Measurements from ENCODE around the gene SF3B2.
"Not testable (repeated sequence)": the region's sequence is repeated elsewhere in the genome, so short reads cannot be mapped to it uniquely, and the experiment has no call there.

Gene SF3B2, protein sequence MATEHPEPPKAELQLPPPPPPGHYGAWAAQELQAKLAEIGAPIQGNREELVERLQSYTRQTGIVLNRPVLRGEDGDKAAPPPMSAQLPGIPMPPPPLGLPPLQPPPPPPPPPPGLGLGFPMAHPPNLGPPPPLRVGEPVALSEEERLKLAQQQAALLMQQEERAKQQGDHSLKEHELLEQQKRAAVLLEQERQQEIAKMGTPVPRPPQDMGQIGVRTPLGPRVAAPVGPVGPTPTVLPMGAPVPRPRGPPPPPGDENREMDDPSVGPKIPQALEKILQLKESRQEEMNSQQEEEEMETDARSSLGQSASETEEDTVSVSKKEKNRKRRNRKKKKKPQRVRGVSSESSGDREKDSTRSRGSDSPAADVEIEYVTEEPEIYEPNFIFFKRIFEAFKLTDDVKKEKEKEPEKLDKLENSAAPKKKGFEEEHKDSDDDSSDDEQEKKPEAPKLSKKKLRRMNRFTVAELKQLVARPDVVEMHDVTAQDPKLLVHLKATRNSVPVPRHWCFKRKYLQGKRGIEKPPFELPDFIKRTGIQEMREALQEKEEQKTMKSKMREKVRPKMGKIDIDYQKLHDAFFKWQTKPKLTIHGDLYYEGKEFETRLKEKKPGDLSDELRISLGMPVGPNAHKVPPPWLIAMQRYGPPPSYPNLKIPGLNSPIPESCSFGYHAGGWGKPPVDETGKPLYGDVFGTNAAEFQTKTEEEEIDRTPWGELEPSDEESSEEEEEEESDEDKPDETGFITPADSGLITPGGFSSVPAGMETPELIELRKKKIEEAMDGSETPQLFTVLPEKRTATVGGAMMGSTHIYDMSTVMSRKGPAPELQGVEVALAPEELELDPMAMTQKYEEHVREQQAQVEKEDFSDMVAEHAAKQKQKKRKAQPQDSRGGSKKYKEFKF

GRCh38 chr11:66051766-66052663 is at the start of gene SF3B2:
TSS of gene SF3B2 (plus strand) at chr11:66052364. CDS start at chr11:66052385, 21 bp downstream.
- DNase-seq: peak; percentile 83

DNA sequence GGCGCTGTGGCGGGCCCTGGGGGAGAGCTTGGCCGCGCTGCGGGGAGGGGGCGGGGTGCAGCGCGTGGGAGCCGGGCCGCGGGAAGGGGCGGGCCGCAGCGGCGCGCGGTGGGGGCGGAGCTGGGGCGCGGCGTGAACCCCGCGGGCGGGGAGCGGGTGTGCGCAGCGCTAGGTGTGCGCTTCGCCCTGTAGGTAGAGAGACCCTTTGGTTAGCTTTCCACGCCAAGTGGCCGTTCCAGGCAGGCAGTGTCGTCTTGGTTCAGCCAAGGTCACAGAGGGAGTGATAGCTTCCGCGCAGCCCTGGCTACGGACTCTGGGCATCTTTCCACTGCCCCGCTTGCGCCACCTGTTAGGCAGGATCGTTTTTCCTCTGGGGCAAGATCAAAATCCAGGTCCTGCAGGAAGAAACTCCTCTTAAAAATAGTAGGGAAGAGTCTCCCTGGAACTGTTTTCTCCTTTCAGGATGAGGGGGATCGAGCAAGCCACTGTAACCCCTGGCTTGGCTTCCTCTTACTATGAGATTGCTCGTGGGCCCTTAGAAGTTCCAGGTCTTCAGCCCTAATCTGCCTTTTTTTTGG is 49.4 kb upstream of the SF3B2 start:
- DNase-seq: no peak

GRCh38 chr11:66003291-66003690 is 48.9 kb upstream of the SF3B2 start:
- no peak for DNase-seq

DNA sequence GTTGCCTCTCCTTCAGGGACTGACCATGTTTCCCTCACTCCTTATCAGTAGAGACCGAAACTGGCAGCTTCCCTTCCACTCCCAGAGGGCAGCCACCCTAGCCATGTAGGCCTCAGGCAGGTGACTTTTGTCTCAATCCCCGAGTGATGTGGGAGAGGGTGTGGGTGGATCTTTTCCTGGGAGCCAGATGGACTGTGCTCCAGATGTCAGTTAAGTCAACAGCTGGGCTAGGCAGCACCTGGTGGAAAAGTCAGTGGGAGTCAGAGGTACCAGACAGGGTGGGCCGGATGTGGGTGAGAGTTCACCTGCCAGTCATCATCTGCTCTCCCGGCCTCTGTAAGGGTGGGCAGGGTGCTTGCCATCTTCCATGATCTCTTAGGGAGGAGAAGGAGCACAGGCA is 48.0 kb upstream of the SF3B2 start:
- no peak for DNase-seq

DNA sequence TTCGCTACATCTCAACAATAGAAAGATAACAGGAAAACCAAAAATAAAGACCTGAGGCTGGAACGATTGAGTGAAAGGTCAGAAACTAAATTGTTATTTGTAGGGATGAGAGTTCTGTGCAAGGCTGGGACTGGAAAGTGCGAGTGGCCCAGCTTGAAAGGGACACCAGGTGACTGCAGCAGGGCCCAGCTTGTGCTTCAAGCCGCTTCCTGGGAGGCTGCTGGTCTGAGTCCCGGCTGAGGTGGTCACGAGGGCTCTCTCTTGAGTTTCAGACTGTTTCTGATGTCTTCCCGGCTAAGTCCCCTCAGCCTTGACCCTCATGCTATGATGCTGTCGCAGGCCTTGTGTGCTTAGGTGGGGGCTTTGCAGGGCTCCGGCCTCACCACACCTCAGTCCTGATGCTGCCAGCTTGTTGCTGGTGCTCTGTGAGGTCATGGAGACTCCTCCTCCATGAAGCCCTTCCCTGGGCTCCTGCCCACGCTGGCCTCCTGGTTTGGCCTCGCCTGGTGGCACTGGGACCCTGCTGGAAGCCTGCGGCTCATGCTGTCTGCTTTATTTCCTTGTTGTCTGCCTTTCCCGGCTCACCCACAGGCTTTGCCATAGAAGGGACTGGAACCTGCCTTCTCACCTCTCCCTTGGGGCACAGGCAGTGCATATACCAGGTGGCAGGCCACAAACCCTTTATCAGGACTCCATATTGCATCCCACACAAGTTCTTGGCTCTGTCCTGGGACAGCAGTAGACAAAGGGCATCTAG is 45.9 kb upstream of the SF3B2 start:
- DNase-seq: no peak

DNA sequence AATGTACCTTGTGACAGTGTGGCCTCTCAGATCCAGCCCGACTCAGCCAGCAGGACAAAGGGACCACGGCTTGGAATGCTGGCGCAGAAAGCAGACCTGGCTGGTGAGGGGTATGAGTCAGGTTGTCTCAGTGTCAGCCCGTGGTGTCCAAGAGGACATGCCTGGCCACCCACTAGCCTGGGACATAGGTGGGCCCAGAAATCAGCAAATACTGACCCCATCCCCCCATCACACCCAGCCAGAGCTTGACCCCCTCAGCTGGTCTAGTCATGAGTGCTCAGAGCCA is 45.3 kb upstream of the SF3B2 start:
- no peak for DNase-seq

GRCh38 chr11:66007201-66007634 is 44.9 kb upstream of the SF3B2 start:
- DNase-seq: no peak

GRCh38 chr11:66008095-66008467 is 44.1 kb upstream of the SF3B2 start:
- DNase-seq: no peak

DNA sequence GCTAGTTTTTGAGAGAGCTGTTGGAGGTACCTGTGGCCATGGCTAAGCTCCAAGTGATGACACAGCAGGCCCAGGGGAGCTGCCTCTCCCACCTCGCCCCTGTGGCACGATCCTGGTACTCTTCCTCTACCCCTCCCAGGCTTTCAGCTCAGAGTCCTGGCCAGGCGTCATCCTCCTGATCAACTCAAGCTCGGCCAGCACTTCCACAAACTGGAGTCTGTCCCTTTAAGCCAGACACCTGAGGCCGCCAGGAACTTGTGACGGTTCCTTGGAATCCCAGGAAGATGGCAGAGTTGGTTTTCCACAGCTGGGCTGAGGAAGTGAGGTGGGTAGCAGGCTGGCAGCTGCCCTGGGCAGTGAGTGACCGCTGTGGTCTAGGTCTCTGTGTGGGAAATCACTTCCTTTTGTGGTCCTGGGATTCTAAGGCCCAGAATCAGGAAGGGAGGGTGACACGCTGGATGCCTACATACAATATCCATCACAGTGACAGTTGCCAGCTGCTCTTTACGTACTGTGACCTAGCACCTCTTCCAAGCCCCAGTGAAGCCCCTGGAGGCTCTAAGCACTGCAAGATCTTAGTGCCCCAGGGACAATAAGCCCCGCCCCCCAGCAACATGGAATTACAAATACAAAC is 43.6 kb upstream of the SF3B2 start:
- no peak for DNase-seq

- DNase-seq: not testable (repeated sequence)
Observed at GRCh38 chr11:66010036-66010435, 42.1 kb upstream of the SF3B2 start.

GRCh38 chr11:66011239-66011784 is 40.9 kb upstream of the SF3B2 start:
- DNase-seq: no peak

GRCh38 chr11:66011785-66012303 is 40.3 kb upstream of the SF3B2 start, which contains the start of gene CST6:
TSS of gene CST6 (plus strand) at chr11:66012008. CDS start at chr11:66012045, 37 bp downstream.
- no peak for DNase-seq

- no peak for DNase-seq
Observed at GRCh38 chr11:66012371-66012945, 39.7 kb upstream of the SF3B2 start.

GRCh38 chr11:66012946-66013761 is 39.0 kb upstream of the SF3B2 start:
- DNase-seq: no peak

- DNase-seq: no peak
Observed at GRCh38 chr11:66013762-66014100, 38.4 kb upstream of the SF3B2 start.

DNA sequence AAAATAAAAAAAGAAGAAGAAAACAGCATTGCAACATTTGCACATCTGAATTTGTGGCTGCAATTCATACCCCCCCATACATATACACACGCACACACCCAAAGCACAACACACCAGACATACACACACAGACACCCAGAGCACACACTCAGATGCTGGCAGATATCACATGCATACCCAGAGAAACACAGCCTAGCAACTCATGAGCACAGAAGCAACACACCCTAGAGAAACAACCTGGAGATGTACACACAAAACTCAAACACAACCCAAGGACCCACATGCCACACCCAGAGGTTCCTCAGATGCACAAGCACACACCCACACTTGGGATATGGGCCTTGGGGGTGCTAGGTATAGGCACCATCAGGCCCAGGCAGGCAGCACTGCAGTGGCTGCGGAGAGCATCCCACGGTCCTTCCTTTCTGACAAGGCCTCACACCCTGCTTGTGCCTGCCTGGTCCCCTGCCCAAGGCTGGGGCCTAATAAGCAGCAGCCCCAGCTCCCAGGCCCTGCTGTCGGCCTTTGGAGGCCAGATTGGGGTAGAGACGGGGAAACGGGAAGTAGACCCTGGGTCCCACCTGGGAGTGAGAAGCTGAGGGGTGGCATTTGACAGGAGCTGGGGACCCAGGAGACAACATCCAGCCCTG is 37.2 kb upstream of the SF3B2 start:
- DNase-seq: no peak

DNA sequence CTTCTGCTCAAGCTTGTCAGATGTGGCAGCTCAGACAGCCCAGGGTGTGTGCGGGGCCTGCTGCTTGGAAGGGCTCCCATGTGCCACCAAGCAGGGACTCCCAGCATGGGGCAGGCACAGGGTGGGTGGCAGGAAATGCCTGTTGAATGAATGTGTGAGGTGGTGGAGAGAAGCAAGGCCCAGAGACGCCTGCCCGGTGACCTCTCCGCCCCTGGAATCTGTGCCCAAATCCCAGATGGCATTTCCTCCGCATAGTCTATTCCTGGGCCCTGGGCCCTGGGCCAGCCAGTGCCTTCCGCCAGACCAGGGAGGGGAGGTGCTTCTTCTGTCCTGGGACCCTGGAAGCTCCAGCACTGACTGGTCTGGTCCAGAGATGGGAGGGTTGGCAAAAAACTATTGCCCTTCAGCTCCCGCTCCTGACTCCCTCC is 36.7 kb upstream of the SF3B2 start:
- DNase-seq: no peak

- DNase-seq: no peak
Observed at GRCh38 chr11:66015936-66016792, 36.0 kb upstream of the SF3B2 start.

Measured in NCI-H187 treated with DMSO at 0.1 percent for 48 hours (cell line).